Prostate gland (tissue), 2 donors: Measurements from ENCODE around the gene NDC80. TPM values are rescaled to one million over a fixed set of nuclear protein-coding genes. Genes with fewer than 3 reads are reported as not detected.

Experiments
- DNase-seq: peaks from one replicate; pipeline ENCODE4 v3.0.0-alpha.2; 2019; ENCODE audit warnings: low spot score
- H3K27ac ChIP-seq, 2 donors: fragments of 200-600 bp; sonication (generic); 2 replicates each; pipeline ENCODE4 v1.5.1; 2017 to 2019
- H3K27me3 ChIP-seq: fragments of 200-600 bp; sonication (generic); replicated peaks from 2 replicates; pipeline ENCODE4 v1.5.1; 2019; ENCODE audit not compliant: insufficient read depth
- H3K36me3 ChIP-seq, 2 donors: fragments of 200-600 bp; sonication (generic); 1 replicate in 1 of 2; 2 replicates in 1 of 2; pipeline versions ENCODE4 v1.5.1 to v1.8.1; 2017 to 2019
- H3K4me1 ChIP-seq: fragments of 200-600 bp; sonication (generic); replicated peaks from 2 replicates; pipeline ENCODE4 v1.5.1; 2019
- H3K4me3 ChIP-seq, 2 donors: fragments of 200-600 bp; sonication (generic); 2 replicates each; pipeline ENCODE4 v1.5.1; 2017 to 2019
- H3K9me3 ChIP-seq: fragments of 200-600 bp; sonication (generic); 2 replicates; pipeline ENCODE4 v1.5.1; 2017
- CTCF ChIP-seq, 4 experiments: fragments of 200-600 bp in 2 of 4; fragments of 450-650 bp in 2 of 4; sonication (generic) in 2 of 4; IDR thresholded peaks; 1 replicate in 3 of 4; 2 replicates in 1 of 4; pipeline ENCODE4 v1.5.1; 2016 to 2019; ENCODE audit warnings: antibody characterized with exemption in 4 of 4, mild to moderate bottlenecking in 2 of 4, moderate library complexity in 2 of 4
- POLR2A ChIP-seq: fragments of 450-650 bp; IDR thresholded peaks from one replicate; pipeline ENCODE4 v1.6.1; 2016; ENCODE audit warnings: antibody characterized with exemption, mild to moderate bottlenecking
- POLR2AphosphoS5 ChIP-seq: sonication (generic); formaldehyde crosslinking; IDR thresholded peaks from one replicate; pipeline ENCODE4 v1.6.1; 2017; ENCODE audit warnings: antibody characterized with exemption
- WGBS: methylation state at CpG from one replicate; pipeline ENCODE4 v1.1.5; 2018; 5-methylcytosine and 5-hydroxymethylcytosine counted together
- intact Hi-C: fragments of 100-400 bp; cut with DNase I; formaldehyde crosslinking; loops from one replicate; pipeline ENCODE4 v1.14.2; 2022
- total RNA-seq, 2 donors: library from RNA; depleted of rRNA; stranded (reverse); fragments of >200 nt; gene quantifications; one replicate each; pipeline ENCODE4 v1.1.0, GENCODE V29; 2016

Gene NDC80
- total RNA-seq, 2 donors from 2014 or later: 0.77 to 2.7 TPM

- 43% methylated on average over 4 of the region's 4 CpGs for WGBS
- peak overlapping the region in 1 of 2 donors; percentile 26 for H3K27ac ChIP-seq
- H3K27me3 ChIP-seq: no peaks in the 10 kb centered on the region
- no peak overlapping the region for H3K4me3 ChIP-seq
- H3K4me1 ChIP-seq: peaks cover 2% of the 10 kb centered on the region
- intact Hi-C loops: no loop called here
- TF ChIP-seq POLR2A (no peak), CTCF (IDR thresholded peaks at IDR 0.05) (no peak), POLR2AphosphoS5 (no peak)
- no peak for DNase-seq
- no peaks in the 10 kb centered on the region for H3K36me3 ChIP-seq
- no peaks in the 10 kb centered on the region for H3K9me3 ChIP-seq
Measured at GRCh38 chr18:2536493-2536892, 34.9 kb upstream of the NDC80 start.

GRCh38 chr18:2537296-2537695, 34.1 kb upstream of the NDC80 start:
- intact Hi-C loops: no loop called here
- H3K36me3 ChIP-seq: no peaks in the 10 kb centered on the region
- no peaks in the 10 kb centered on the region for H3K27me3 ChIP-seq
- WGBS: 15% methylated on average over 3 of the region's 3 CpGs
- peaks cover 2% of the 10 kb centered on the region for H3K4me1 ChIP-seq
- peak overlapping the region in 1 of 2 donors; percentile 12 for H3K27ac ChIP-seq
- TF ChIP-seq CTCF (IDR thresholded peaks at IDR 0.05) (no peak), POLR2A (no peak), POLR2AphosphoS5 (no peak)
- DNase-seq: no peak
- H3K4me3 ChIP-seq: no peak overlapping the region
- H3K9me3 ChIP-seq: no peaks in the 10 kb centered on the region

GRCh38 chr18:2538236-2538635, 33.1 kb upstream of the NDC80 start:
- no peaks in the 10 kb centered on the region for H3K9me3 ChIP-seq
- no peak for DNase-seq
- TF ChIP-seq POLR2A (no peak), POLR2AphosphoS5 (no peak), CTCF (IDR thresholded peaks at IDR 0.05) (no peak)

GRCh38 chr18:2538844-2539243, 32.5 kb upstream of the NDC80 start:
- TF ChIP-seq CTCF (IDR thresholded peaks at IDR 0.05) (peak in 1 of 4 experiments; percentile 2), POLR2AphosphoS5 (peak; percentile 54), POLR2A (no peak)
- no peaks in the 10 kb centered on the region for H3K27me3 ChIP-seq
- no peak overlapping the region for H3K4me3 ChIP-seq
- peaks cover 2% of the 10 kb centered on the region for H3K4me1 ChIP-seq
- DNase-seq: peak; percentile 19
- H3K9me3 ChIP-seq: no peaks in the 10 kb centered on the region
- peak overlapping the region in 1 of 2 donors; percentile 18 for H3K27ac ChIP-seq
- WGBS: 7% methylated on average over 1 of the region's 1 CpG
- H3K36me3 ChIP-seq: no peaks in the 10 kb centered on the region
- intact Hi-C loops: no loop called here

More at GRCh38 chr18:2538236-2538635, 33.1 kb upstream of the NDC80 start:
- no peaks in the 10 kb centered on the region for H3K27me3 ChIP-seq
- WGBS: 25% methylated on average over 1 of the region's 1 CpG
- peak overlapping the region in 1 of 2 donors; percentile 12 for H3K27ac ChIP-seq
- intact Hi-C loops: no loop called here
- peaks cover 2% of the 10 kb centered on the region for H3K4me1 ChIP-seq
- no peaks in the 10 kb centered on the region for H3K36me3 ChIP-seq
- H3K4me3 ChIP-seq: no peak overlapping the region

- Histone ChIP-seq H3K27ac (no peak overlapping the region), H3K4me1 (peaks cover 2% of the 10 kb centered on the region), H3K9me3 (no peaks in the 10 kb centered on the region), H3K27me3 (no peaks in the 10 kb centered on the region), H3K4me3 (no peak overlapping the region), H3K36me3 (no peaks in the 10 kb centered on the region)
- intact Hi-C loops: loop anchor here (5.0 kb wide), 2 partner anchors 203 to 953 kb away; no protein-coding TSS in a partner anchor
- TF ChIP-seq POLR2AphosphoS5: no peak
- TF ChIP-seq POLR2A: no peak
- TF ChIP-seq CTCF (IDR thresholded peaks at IDR 0.05): no peak
- WGBS: 30% methylated on average over 4 of the region's 4 CpGs
- DNase-seq: no peak
Measured at GRCh38 chr18:2540575-2540974, 30.8 kb upstream of the NDC80 start.
